BE2C (cell line): ENCODE results near the gene NYAP2. TPM values are rescaled to one million over a fixed set of nuclear protein-coding genes. Genes with fewer than 3 reads are reported as not detected.

ENCODE experiments used
- DNase-seq: peaks from one replicate; pipeline ENCODE4 v3.0.0-alpha.2; 2020
- H3K27me3 ChIP-seq: fragments of 250-450 bp; sonication (Bioruptor Pico); 2 replicates; pipeline ENCODE4 v1.5.1; 2020; ENCODE audit warnings: mild to moderate bottlenecking
- H3K36me3 ChIP-seq: fragments of 250-450 bp; sonication (Bioruptor Pico); 2 replicates; pipeline ENCODE4 v1.5.1; 2020; ENCODE audit warnings: mild to moderate bottlenecking
- H3K4me1 ChIP-seq: fragments of 250-450 bp; sonication (Bioruptor Pico); 2 replicates; pipeline ENCODE4 v1.5.1; 2020
- H3K4me3 ChIP-seq: 2 replicates; pipeline ENCODE4 v1.5.1; 2011; ENCODE audit warnings: low read depth, low read length
- H3K9me3 ChIP-seq: fragments of 250-450 bp; sonication (Bioruptor Pico); 2 replicates; pipeline ENCODE4 v1.5.1; 2020
- CTCF ChIP-seq: IDR thresholded peaks from 2 replicates; pipeline ENCODE4 v1.5.1; 2012; ENCODE audit warnings: mild to moderate bottlenecking, low read depth, low read length
- polyA plus RNA-seq: library from polyadenylated mRNA; unstranded; fragments of >200 nt; gene quantifications from one replicate; pipeline ENCODE4 v1.2.1, GENCODE V29; 2012; ENCODE audit warnings: low read depth, missing spikeins; ENCODE audit not compliant: insufficient read length, insufficient read depth

NYAP2 gene
- 1.6 TPM for polyA plus RNA-seq

- peak within 1 kb of the TSS; percentile 55 for H3K4me3 ChIP-seq
- DNase-seq = peak; percentile 57
Measured at GRCh38 chr2:225399504-225399903, at the start of gene NYAP2. NYAP2 (plus strand) TSS chr2:225399710; CDS start chr2:225408881, 9,171 bp downstream.

GRCh38 chr2:225353579-225354085 is 45.9 kb upstream of the NYAP2 start:
- DNase-seq = no peak
- Histone ChIP-seq H3K27me3 (no peaks in the 10 kb centered on the region), H3K9me3 (no peaks in the 10 kb centered on the region), H3K36me3 (no peaks in the 10 kb centered on the region), H3K4me1 (peaks cover 33% of the 10 kb centered on the region), H3K4me3 (no peak overlapping the region)
- TF ChIP-seq CTCF = no peak

More at GRCh38 chr2:225399504-225399903, at the start of gene NYAP2:
- no peaks in the 10 kb centered on the region for H3K27me3 ChIP-seq
- no peak for TF ChIP-seq CTCF
- H3K36me3 ChIP-seq = no peaks in the 10 kb centered on the region
- H3K4me1 ChIP-seq = peaks cover 26% of the 10 kb centered on the region
- no peaks in the 10 kb centered on the region for H3K9me3 ChIP-seq

GRCh38 chr2:225354281-225354774 is 45.2 kb upstream of the NYAP2 start:
- H3K36me3 ChIP-seq = no peaks in the 10 kb centered on the region
- no peak for TF ChIP-seq CTCF
- H3K27me3 ChIP-seq = no peaks in the 10 kb centered on the region
- peak; percentile 43 for DNase-seq
- H3K4me1 ChIP-seq = peaks cover 33% of the 10 kb centered on the region
- no peak overlapping the region for H3K4me3 ChIP-seq
- H3K9me3 ChIP-seq = no peaks in the 10 kb centered on the region

GRCh38 chr2:225355788-225356187 is 43.7 kb upstream of the NYAP2 start:
- TF ChIP-seq CTCF = no peak
- DNase-seq = no peak

GRCh38 chr2:225366731-225367130 is 32.8 kb upstream of the NYAP2 start:
- no peak overlapping the region for H3K4me3 ChIP-seq
- no peaks in the 10 kb centered on the region for H3K36me3 ChIP-seq
- no peaks in the 10 kb centered on the region for H3K4me1 ChIP-seq
- no peak for DNase-seq
- no peaks in the 10 kb centered on the region for H3K9me3 ChIP-seq
- no peak for TF ChIP-seq CTCF
- no peaks in the 10 kb centered on the region for H3K27me3 ChIP-seq

More at GRCh38 chr2:225355788-225356187, 43.7 kb upstream of the NYAP2 start:
- Histone ChIP-seq H3K9me3 (no peaks in the 10 kb centered on the region), H3K27me3 (no peaks in the 10 kb centered on the region), H3K4me3 (0 out of 2 replicates have a peak overlapping the region, but pooled peaks have one; percentile 4), H3K36me3 (no peaks in the 10 kb centered on the region), H3K4me1 (peaks cover 33% of the 10 kb centered on the region)

- Histone ChIP-seq H3K4me3 (no peak overlapping the region), H3K9me3 (no peaks in the 10 kb centered on the region), H3K36me3 (no peaks in the 10 kb centered on the region), H3K27me3 (no peaks in the 10 kb centered on the region), H3K4me1 (no peaks in the 10 kb centered on the region)
- no peak for TF ChIP-seq CTCF
- no peak for DNase-seq
Measured at GRCh38 chr2:225367482-225367881, 32.0 kb upstream of the NYAP2 start.
